ENCODE measurements around the gene CCDC85C. TPM values are rescaled to one million over a fixed set of nuclear protein-coding genes. Genes with fewer than 3 reads are reported as not detected.

Gene CCDC85C
- total RNA-seq, 1 experiment from 2014 or later, result 33.2 TPM

DNA sequence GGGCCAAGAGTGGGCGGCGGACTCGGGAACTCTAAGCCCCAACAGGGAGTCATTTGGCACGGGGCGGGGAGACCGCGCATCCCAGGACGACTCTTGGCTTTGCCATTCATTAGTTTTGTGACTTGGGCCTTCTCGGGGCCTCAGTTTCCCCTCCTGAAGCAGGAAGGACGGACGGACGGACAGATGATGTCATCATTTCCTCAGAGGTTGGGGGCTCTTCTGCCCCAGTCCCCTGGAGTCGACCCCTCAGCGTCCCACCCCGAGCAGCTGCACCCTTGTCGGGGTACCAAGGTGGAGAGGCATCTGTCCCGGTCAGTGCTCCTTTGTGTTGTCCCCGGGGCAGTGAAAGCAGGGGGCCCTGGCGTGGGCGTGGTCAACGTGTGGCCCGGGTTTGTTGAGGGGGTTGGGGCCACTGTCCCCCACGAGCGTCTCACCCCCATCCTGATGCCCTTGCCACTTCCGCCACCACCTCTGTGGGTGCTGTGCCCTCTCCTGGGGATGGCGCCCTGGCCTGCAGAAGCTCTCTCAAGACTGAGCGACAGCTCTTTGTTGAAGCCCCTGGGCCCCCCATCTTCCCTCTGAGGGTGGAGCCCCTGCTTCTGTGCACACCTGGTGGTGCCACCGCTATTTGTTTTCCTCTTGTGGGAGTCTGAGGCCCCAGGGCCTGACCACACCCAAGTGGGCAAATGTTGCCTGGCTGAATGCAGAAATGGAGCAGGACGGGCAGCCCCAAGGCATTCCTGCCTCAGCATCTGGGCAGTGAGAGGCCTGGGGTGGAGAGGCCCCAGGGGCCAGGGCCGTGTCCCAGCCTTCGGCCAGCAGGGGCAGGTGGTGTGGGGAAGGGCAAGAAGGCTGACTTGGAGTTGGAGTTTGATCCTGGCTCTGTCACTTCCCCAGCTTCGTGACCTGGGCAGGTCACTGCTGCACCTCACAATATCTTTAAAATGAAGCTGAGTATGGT lies 41.8 kb upstream of the CCDC85C start:
- no peak overlapping the region for H2BK15ac ChIP-seq (ENCODE audit: low read depth, low read length)
- no peaks in the 10 kb centered on the region for H4K20me1 ChIP-seq (ENCODE audit: control insufficient read depth, insufficient read depth, insufficient read length)
- Mint-ChIP-seq H3K9me3 (no peaks in the 10 kb centered on the region), H3K27ac (no peak overlapping the region), H3K27me3 (ENCODE audit: low read depth) (peaks cover 34% of the 10 kb centered on the region), H3K4me3 (peak overlapping the region; percentile 54 to 73), H3K4me1 (peaks cover 6 to 13% of the 10 kb centered on the region in 2 experiments), H3K36me3 (ENCODE audit: insufficient read depth in 1 of 3, low read depth in 3 of 3) (no peaks in the 10 kb centered on the region)
- H2BK12ac ChIP-seq (ENCODE audit: insufficient read length, low read depth, low read length), result no peak overlapping the region
- H2BK20ac ChIP-seq (ENCODE audit: low read depth, low read length, poor library complexity, severe bottlenecking), result no peak overlapping the region
- no peak overlapping the region for H3K56ac ChIP-seq (ENCODE audit: insufficient read length, low read depth, low read length)
- peaks cover 4% of the 10 kb centered on the region for H3K23me2 ChIP-seq (ENCODE audit: insufficient read length, low read depth, low read length, poor library complexity, severe bottlenecking)
- H3K9ac ChIP-seq (ENCODE audit: extremely low read depth, insufficient read length, low read length), result no peak overlapping the region
- no peak overlapping the region for H2AK5ac ChIP-seq (ENCODE audit: insufficient read length, low read length)
- H3K27ac ChIP-seq (ENCODE audit: insufficient read length, low read depth, low read length), result no peak overlapping the region
- TF ChIP-seq, protein P1, sequence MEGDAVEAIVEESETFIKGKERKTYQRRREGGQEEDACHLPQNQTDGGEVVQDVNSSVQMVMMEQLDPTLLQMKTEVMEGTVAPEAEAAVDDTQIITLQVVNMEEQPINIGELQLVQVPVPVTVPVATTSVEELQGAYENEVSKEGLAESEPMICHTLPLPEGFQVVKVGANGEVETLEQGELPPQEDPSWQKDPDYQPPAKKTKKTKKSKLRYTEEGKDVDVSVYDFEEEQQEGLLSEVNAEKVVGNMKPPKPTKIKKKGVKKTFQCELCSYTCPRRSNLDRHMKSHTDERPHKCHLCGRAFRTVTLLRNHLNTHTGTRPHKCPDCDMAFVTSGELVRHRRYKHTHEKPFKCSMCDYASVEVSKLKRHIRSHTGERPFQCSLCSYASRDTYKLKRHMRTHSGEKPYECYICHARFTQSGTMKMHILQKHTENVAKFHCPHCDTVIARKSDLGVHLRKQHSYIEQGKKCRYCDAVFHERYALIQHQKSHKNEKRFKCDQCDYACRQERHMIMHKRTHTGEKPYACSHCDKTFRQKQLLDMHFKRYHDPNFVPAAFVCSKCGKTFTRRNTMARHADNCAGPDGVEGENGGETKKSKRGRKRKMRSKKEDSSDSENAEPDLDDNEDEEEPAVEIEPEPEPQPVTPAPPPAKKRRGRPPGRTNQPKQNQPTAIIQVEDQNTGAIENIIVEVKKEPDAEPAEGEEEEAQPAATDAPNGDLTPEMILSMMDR (conservative IDR thresholded peaks at IDR 0.05), result no peak
- H2BK120ac ChIP-seq (ENCODE audit: low read depth, low read length, poor library complexity, severe bottlenecking), result no peak overlapping the region
- H4K91ac ChIP-seq (ENCODE audit: insufficient read length, low read depth, low read length), result no peak overlapping the region
- no peak for DNase-seq
- no peak overlapping the region for H3K18ac ChIP-seq (ENCODE audit: insufficient read length, low read depth, low read length)
- no peak overlapping the region for H3T11ph ChIP-seq (ENCODE audit: low read length)
- no peak overlapping the region for H3K4me2 ChIP-seq (ENCODE audit: insufficient read depth, insufficient read length, low read length)
- H3K79me2 ChIP-seq (ENCODE audit: insufficient read depth, low read length), result no peaks in the 10 kb centered on the region
- no peak overlapping the region for H3K4ac ChIP-seq (ENCODE audit: low read depth, low read length)
- H3K14ac ChIP-seq (ENCODE audit: insufficient read depth, low read length), result no peak overlapping the region
- no peak overlapping the region for H3K23ac ChIP-seq (ENCODE audit: insufficient read length, low read depth, low read length)
- H4K5ac ChIP-seq (ENCODE audit: insufficient read length, low read depth, low read length), result no peak overlapping the region
- H3K27me3 ChIP-seq (ENCODE audit: insufficient read depth, low read length), result no peaks in the 10 kb centered on the region; the same call in 1 of the 2 replicates
- no CpG with 5 or more reads among the region's 32 CpGs for WGBS (ENCODE audit: extremely low coverage, insufficient read length, low lambda C conversion rate)
- no peaks in the 10 kb centered on the region for H3K79me1 ChIP-seq (ENCODE audit: insufficient read depth, low read depth, low read length, poor library complexity, severe bottlenecking)
- H2AFZ ChIP-seq (ENCODE audit: low read length), result no peak overlapping the region
- H3K4me1 ChIP-seq (ENCODE audit: insufficient read depth, low read length), result no peaks in the 10 kb centered on the region
- H2BK5ac ChIP-seq (ENCODE audit: insufficient read length, low read length), result no peak overlapping the region
- no peak overlapping the region for H4K8ac ChIP-seq (replicated peaks; ENCODE audit: insufficient read length, low read depth, low read length)
- H3K9me3 ChIP-seq (ENCODE audit: control insufficient read depth, low read depth, low read length), result no peaks in the 10 kb centered on the region
